Kidney glomerular epithelial cell (primary cell): Measurements from ENCODE around the gene FOXL1.

Experiments used
- DNase-seq: peaks from one replicate; lab custom pipeline; 2025; lab: John Stamatoyannopoulos, UW

Gene FOXL1

DNA sequence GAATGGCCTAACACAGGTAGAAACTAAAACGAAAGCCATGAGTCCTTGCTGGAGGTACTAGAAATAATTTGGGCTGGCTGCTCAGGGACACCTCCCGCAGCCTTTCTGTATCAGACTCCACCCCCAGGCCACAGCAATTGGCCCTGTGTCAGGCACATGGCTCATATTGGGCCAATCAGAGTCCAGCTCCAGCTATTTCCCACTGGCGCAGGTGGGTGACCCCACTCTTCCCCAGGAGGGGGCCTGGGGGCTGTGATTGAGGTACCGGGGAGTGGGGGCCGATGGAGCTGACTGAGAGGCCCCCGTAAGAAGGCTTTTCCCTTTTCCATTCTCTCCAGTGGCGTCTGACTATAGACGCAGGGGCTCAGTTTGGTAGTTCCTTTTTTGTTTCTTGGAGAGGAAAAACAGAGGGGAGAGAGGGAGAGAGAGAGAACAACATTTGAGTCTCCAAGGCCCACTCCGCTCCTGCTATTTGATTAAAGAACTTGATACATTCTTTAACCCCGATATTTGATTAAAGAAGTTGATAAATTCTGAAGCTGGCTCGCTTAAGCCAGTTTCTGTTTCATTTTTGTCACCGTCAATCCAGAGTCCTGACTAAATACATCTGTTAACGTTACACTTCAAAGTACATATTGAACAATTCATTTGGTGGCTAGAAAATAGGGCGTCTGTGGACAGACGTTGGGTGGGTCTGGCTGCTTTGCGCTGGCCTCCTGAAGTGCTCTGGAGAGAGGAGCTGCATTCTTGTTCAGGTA, 26.3 kb downstream of the FOXL1 start:
- DNase-seq = no peak

DNA sequence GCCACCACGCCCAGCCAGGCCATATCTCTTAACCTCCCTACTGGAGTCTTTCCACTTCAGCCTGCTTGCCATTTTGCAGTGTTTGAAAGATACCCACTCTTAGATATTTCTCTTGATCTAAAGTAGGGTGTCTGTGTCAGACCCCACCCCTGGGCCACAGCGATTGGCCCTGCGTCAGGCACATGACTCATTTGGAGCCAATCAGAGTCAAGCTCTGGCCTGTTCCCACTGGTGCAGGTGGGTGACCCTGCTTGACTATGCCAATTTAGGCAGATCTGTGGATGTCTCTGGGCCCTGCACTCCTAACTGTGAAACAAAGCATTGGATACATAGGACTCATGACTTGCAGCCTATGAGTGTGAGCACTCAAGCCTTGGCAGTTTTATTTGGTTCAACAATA, 27.6 kb downstream of the FOXL1 start:
- no peak for DNase-seq

DNA sequence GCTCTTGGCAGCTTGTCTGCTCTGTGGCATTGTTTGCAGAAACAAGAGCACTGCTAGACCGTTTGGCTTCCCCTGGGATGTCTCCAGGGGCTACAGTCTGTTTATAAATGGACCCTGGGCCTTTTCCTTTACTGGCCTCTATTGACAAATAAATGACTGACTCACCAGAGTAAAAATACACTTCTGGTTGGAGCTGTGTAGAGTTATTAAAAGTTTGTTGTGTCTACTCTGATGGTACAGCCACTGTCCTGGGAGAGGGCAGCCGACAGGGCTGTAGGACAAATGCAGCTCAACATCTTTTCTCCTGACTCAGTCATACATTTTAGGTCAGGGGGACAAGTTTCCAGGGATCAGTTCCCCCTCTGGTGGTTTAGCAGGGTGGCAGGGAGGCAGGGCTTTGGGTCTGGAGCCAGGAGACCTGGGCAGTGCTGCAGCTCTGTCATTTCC, 30.0 kb downstream of the FOXL1 start:
- no peak for DNase-seq

DNA sequence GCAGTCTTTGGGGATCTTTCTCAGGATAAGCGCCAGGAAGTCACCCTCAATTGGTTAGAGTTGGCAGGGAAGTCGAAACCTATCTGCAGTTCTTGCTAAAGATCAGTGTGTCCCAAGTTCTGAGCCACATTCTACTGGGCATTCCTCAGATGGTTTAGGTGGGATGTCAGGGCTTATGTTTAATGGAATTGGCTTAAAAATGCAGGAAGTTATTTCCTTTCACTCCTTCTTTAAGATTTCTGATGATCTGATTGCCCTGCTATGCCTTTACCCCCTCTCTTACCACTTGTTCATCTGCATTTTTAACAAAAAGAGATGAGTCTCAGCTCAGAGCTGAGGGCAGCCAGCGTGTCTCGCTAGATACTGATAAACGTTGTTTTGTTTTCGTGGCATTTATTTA, 30.8 kb downstream of the FOXL1 start:
- peak; percentile 94 for DNase-seq

DNA sequence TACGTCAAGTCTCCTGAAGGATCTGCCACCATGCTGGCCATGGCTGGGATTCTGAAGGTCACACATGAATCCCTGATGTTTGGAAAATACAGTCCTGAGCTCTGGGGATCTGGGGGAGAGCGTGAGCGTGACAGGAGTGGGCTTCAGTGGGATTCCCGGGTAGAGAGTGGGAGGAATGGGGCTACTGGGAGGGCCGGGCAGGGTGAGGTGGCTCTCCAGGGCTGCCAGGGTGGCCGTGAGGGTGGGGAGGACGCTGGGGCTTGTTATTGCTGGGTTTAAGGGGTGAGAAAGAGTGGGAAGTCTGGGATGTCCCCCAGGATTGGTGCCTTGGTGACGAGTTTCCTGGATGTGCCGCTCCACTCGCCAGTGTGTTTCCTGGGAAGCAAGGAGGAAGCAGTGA, 31.3 kb downstream of the FOXL1 start:
- no peak for DNase-seq

DNA sequence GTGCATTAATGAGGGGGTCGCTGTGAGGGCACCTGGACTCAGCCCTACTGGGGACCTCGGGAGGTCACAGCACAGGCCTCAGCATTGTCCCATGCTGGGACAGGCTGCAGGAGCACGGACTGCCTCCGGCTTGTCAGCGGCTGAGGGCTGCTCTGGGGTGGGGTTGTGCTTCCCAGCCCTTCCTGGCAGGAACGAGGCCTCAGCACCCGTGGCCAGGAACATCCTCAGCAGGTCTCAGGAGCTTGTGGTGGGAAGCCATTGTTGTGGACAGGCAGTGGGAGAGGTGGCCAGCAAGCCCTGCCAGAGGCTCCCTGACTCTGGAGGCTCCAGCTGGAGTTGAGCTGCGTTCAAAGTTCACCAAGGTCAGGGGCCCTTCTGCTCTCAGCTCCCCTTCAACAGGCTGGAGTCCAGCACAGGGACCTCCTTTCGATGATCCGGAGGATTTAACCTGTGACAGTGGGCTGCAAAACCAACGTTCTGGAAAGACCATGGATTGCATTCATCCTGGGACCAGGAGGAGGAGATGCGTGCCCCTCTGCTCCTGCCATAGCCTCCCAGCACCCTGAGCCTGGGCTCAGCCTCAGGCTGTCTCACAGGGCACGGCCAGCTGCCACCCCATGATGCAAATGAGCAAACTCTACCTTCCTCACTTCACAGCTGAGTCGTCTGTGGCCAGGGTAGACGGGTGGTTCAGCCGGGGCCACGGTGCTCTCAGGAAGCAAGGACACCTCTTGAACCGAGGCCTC, 32.6 kb downstream of the FOXL1 start:
- no peak for DNase-seq

DNA sequence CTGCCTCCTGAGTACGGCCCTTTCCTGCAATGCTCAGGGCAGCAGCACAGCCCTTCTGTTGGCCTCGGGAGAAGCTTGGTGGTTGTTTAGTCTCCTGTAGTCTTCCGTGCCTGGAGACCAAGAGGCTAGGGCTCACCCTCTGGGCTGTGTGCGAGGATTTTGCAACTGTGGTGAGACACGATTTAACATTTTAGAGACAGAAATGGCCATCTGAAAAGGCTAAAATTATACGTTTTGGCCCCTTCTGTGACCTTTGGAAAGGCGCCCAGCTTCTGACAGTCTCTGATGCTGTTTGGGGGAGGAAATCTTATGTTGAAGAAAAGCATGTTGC, 33.1 kb downstream of the FOXL1 start:
- no peak for DNase-seq

DNA sequence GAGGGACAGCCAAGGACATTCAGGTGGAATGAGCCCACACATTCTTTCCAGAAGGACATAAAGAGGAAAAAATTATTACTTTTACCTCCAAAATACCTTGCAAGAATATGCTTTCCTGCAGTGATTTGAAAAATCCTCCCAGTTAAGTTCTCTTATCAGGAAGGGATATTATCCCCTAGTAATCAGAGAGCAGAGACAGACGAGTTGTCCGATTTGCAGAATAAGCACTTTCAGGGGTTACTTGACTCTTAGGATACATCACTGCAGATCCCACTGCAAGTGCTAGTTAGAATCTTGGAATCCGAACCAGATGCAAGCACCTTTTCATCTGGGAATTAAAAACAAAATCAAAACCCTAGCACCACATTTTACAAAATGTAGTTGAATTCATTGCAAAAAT, 33.6 kb downstream of the FOXL1 start:
- no peak for DNase-seq

DNA sequence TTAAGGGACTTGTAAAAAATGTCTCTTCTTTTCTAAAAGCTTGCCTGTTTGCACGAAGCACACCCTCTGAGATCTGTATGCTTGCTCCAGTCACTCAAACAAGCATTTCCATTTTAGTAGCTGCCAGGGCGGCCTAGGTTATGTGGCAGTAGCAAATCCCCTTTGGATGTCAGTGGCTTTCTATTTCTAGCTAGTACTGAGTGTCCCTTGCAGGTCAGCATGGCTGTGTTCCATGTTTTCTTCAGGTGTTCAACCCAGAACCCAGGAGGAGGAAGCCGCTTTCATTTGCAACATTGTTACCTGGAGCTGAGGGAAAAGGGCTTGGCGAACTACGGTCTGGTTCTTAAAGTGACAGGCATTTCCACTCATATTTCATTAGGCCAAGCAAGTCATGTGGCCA, 36.4 kb downstream of the FOXL1 start:
- no peak for DNase-seq

DNA sequence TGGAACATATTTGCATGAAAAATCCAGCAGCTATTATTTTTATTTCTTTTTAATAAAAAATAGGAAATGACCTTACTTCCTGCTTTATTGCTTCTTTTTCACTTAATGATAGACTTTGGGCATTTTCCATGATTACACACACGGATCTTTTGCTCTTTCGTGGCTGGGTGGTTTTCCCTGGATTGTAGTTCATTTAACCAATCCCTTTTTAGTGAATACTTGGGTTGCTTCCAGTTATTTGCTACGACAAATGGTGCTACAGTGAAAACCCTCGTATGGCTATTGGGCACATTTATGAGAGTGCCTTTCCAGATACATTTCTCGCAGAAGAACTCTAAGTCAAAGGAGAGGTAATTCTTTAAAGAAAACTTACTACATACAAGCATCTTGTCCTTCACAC, 38.6 kb downstream of the FOXL1 start:
- DNase-seq = no peak

DNA sequence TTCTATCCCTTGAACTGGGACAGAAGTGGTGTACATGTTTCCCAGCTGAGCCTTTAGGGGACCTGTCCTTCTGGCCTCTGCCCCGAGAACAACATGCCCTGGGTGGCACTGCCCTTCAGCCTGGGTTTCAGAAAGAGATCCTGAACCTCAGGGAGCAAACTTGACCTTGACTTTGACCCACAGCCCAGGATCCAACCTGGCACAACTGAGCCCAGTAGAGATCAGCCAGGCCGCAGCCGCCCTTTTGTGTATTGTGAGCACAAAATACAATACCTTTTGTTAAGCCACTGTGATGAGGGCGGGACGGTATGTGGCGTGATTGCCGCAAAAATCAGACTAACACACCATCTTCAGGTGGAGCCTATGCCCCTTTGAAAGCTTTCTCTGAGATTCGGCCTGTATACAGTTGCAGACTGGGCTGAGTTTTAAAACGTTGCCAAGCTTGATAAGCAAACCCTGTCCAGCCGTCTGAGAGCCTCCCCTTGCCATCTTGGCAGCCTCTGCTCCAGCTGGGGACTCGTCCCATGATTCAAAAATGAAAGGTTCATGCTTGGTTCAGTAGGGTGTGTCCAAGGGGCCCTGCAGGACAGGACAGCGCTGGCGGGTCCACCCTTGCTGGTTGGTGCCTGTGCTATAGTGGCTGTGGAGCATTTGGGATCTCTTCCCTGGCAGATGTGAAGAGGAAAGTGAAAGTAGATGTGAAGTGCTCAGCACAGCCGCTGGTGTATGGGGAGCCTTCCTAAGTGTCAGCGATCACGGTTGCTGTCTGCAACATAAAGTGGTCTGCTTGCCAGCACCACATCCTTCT, 40.3 kb downstream of the FOXL1 start:
- DNase-seq = no peak

DNA sequence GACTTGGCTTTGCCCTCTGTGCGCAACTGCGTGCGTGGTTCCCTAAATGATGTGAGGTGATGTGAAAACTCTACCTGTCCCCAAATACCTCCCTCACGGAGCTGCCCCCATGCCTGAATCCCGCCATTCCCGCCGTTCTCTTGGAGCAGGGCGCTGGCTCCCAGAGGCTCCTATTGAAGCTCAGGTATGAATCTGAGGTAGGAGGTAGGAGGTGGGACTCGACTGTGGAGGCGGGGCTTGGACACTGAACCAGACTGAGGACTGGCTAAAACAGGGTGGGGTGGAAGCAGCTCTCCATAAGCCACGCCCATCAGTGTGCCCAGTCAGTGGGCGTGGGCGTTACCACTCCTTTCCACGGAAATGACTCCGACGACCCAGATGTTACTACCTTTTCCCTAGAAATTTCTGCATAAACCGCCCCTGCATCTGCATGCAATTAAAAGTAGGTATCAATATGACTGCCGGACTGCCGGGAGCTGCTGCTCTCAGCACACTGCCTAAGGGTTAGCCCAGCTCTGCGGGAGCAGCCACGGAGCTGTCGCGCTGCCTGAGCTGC, 41.0 kb downstream of the FOXL1 start:
- no peak for DNase-seq

DNA sequence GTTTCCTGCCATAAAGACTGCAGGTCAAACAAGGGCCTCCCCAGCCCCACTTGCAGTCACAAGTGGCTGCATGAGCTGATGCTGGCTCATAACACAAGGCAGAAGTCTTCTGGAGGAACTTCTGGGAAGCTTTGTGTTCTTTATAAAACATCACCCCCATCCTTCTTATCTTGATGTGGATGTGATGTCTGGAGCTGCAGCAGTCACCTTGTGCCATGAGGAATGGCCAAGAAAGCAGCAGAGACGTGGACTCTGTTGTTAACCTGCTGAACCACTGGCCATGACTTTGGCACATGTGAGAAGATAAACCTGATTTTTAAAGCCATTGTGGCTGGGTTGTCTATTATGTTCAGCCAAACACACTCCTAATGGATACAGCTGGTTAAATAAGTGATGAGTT, 41.8 kb downstream of the FOXL1 start:
- no peak for DNase-seq

DNA sequence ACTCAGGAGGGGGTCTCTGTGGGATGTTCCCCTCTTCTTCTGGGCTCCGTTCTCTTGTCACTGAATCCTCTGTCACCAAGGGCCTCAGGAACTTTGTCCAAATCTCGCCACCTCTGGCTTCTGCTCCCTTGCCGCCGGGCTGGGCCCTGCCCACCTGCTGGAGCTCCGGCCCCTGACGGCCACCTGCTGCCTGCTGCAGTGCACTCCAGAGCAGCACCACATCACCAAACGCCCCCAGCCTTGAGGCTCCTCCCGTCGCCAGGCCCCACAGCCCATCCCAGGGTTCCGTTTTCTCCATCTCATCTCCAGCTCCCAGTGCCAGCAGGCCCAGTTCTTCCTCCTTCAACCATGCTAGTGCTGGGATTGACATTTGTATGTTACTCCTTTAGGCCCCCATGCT, 43.6 kb downstream of the FOXL1 start:
- no peak for DNase-seq

DNA sequence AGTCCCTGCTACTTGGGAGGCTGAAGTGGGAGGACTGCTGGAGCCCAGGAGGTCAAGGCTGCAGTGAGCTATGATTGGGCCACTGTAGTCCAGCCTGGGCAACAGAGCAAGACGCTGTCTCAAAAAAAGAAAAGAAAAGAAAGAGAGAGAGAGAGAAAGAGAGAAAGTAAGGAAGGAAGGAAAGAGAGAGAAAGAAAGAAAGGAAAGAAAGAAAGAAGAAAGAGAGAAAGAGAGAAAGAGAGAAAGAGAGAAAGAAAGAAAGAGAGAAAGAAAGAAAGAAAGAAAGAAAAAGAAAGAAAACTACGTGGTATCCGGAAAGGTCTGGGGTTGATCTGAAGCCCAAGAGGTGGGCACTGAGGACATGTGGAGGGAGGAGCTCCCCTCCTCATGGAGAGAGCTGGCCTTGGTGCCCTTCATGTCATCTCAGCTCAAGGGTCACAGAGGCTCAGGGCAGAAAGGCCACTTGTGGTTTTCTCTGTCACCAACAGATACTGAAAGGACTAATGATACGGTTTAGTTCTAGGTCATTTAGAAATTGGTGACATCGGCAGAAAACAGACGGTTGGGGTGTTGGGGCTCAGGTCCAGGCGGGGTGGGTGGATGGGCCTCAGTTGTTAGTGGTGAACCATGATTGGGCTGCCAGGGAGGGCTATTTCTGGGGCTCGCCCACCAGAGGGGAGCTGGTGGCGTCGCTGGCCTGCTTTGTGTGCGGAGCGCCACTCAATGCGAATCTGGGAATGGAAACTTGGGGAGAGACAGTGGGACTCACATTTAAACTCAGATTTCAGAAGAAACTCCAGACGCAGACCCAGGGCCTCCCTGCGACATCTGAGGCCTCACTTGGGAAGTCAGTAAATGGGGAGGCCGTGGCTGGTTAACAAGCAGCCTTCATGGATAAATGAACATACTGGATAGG, 44.6 kb downstream of the FOXL1 start:
- no peak for DNase-seq

DNA sequence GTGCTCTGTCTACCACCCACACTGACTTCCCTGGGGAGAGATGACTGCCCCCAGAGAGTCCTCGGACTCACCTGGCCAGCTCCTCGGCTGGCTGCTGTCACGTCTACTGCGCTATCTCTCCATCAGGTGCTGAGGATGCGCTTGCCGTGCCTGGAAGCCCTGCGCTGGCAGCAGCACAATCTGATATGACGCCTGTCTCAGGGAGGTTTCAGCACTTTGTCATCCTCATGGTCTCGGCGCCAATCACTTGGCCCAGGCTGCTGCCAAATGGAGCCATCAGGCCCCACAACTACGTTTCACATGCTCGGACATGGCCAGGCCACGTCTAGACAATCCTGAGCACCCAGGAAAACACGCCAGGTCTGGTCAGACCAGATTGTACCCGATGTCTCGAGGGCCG, 46.7 kb downstream of the FOXL1 start:
- DNase-seq = no peak

DNA sequence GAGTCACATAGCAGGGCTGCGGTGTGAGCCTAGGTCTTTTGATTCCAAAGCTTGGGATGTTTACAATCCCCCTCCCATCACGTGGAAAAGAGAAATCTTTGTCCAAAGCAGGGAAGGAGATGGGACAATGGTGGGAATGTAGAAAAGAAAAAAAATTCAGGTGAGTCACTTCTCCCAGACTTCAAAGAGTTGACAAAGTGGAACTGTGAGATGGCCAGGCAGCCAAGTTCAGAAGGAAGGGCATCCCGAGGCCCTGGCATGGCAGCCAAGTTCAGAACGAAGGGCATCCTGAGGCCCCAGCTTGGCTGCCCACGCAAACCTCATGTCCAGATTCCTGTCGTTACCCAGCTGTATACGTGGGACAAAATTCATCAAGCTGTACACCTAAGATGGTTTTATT, 47.5 kb downstream of the FOXL1 start:
- DNase-seq = no peak

DNA sequence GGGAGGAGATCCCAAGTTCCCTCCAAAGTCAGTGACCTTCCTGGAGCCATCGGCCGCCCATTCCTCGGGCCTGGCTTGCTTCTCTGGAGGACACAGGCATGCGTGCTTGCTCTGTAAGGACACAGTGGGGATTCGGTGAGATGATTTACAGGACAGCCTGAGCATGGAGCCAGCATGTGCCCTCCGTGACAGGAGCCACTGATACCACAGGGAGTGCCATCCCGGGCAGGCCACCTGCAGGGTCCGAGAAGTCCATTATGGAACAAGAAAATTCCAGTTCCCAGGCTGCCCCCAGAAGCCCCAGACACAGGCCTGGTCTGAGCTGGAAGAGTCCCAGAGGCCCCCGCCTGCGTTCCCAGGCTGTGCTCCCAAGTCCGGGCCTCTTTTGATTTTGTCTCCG, 47.9 kb downstream of the FOXL1 start:
- no peak for DNase-seq

DNA sequence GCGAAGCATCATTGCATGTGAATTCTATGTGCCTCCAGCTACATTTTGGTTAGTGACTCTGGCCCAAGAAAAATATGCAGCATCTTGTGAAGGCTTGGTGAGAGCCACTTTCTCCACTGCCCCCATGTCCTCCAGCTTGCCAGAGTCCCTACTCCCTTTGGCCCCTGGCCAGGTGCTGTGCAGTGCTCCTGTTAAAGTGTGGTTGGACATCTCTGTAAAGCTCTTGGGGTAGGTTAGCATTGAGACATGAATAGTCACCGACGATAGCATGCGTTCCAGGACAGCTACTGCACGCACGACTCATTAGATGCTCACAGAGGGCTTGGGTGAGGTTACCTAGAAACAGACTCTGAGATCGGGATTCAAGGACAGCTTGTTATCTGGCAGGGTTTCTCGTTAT, 48.6 kb downstream of the FOXL1 start:
- no peak for DNase-seq

DNA sequence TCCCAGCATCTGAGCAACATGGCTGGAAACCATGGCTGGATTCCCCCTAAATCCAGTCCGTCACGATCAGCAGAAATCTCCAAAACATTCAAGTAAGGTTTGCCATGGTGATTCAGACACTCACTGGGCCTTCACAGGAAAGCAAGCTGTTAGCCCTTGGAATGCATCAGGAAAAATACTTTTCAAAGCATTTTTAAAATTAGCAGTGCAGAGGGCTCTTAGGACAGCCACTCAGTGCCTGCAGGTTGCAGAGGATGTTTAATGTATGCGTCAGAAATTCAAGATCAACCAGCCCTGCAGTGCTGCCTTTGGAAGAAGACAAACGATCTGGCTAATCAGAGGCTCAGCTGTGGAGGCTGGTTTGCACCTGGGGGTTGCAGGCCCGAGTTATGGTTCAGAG, 50.3 kb downstream of the FOXL1 start:
- no peak for DNase-seq

DNA sequence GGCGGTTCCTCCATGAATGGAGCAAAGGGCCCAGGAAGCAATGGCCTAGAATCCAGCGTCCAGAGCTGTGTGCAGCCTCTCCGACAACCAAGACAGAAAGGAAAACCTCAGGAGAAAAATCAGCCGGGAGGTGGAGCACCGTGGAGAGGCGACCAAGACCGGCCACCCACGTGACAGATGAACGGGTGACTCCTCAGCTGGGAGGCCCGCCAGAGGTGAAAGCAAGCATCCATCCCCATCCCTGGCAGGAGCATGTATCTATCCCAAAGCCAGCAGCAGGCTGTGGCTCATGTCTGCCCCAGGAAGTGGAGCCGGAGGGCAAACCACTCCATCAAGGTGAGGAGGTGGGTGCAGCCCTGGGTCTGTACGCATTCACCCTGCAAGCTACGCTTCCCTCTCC, 52.1 kb downstream of the FOXL1 start:
- no peak for DNase-seq

DNA sequence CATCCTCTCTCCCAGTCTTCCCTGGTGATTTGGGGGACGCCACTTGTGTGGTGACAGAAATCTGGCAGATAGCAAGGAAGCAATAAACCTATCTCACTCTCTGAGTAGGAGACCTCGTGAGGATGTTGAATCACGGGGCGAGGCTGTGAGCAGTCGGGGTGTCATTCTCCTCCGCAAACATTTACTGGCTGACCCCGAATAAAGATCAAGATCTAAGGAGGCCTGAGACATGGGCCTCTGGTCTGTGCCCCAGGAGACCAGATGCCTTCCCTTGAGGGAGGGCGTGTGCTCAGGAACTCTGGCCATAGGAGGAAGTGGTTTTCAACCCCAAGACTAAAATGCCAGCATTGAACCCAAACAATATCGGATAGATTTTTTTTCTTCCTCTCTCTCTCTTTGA, 53.1 kb downstream of the FOXL1 start:
- no peak for DNase-seq
